ENCODE measurements around the gene HIBADH.

HIBADH gene

GRCh38 chr7:27670177-27670576 is 7.5 kb upstream of the HIBADH start:
- no peak for TF ChIP-seq ZNF565 (CRISPR knock-in tag; conservative IDR thresholded peaks at IDR 0.05; ENCODE audit: low read depth)
- TF ChIP-seq ARNTL (CRISPR knock-in tag; IDR thresholded peaks at IDR 0.05; ENCODE audit: borderline replicate concordance, low read depth), result no peak
- no peak for ATAC-seq

DNA sequence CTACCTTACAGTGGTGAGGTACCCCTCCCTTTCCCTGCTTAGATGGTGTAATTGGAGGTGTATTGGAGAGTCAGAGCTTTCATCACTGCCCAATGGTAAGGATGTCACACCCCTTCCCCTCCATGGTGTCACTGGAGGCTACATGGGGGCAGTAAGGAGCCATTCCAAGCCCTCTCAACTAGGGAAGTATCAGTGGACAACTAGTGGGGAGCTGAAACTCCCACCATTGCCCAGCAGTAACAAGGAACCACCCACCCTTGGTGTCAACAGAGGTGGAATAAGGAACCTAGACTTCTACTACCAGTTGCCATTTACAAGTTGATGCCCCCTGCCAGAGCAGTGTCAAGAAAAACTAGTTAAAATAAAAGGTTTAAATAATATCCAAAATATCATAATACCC is 2.8 kb upstream of the HIBADH start:
- no peak for ATAC-seq
- no peak for TF ChIP-seq ARNTL (CRISPR knock-in tag; IDR thresholded peaks at IDR 0.05; ENCODE audit: borderline replicate concordance, low read depth)
- TF ChIP-seq CSRNP3 (CRISPR knock-in tag; IDR thresholded peaks at IDR 0.05), result no peak
- no peak for TF ChIP-seq ZNF8 (CRISPR knock-in tag; IDR thresholded peaks at IDR 0.05)

- no peak for ATAC-seq
- TF ChIP-seq TSHZ2 (CRISPR knock-in tag; IDR thresholded peaks at IDR 0.05), result no peak
- TF ChIP-seq ZNF8 (CRISPR knock-in tag; IDR thresholded peaks at IDR 0.05), result no peak
- TF ChIP-seq CSRNP3 (CRISPR knock-in tag; IDR thresholded peaks at IDR 0.05), result no peak
- TF ChIP-seq TCF4 (CRISPR knock-in tag; IDR thresholded peaks at IDR 0.05; ENCODE audit: borderline replicate concordance), result no peak
Observed at GRCh38 chr7:27663989-27664331, 1.3 kb upstream of the HIBADH start.

DNA sequence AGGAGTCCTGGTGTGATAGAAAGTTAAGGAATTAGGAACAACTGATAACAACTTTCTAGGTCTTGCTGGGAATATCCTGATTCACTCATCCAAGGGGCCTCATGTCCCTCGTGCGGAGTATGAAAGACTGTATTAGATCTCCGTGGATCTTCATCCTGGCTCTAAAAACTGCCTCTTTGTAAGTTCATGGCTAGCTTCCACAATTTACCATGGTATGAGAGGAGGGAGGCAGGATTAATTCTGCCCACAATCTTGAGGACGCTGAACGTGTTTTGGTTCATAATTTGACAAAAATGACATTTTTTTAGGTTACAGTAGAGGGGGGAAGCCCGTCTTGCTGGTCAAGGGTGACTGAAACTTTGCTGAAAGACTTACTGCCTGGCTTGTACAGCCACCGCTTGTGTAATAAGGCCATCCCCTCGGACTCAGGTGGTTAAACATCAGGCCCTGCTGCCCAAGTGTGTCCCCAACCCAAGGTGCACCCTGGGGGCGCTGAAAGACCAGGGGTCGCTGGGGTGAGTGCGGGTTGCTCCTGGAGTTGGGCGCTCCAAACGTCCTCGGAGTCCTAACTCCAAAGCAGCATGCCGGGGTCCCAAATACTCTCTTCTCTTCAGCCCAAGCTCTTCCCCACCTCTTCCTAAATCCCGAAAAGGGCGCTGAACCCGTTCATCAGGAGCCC is 733 bp downstream of the HIBADH start:
- peak; percentile 21; the same call in 2 of the 3 replicates for ATAC-seq
- no peak for TF ChIP-seq GLIS3 (CRISPR knock-in tag; IDR thresholded peaks at IDR 0.05)
- no peak for TF ChIP-seq TCF4 (CRISPR knock-in tag; IDR thresholded peaks at IDR 0.05; ENCODE audit: borderline replicate concordance)
- no peak for TF ChIP-seq CREB5 (CRISPR knock-in tag; IDR thresholded peaks at IDR 0.05; ENCODE audit: low read depth)
- TF ChIP-seq ZNF8 (CRISPR knock-in tag; IDR thresholded peaks at IDR 0.05), result no peak
- TF ChIP-seq TOX (CRISPR knock-in tag; IDR thresholded peaks at IDR 0.05; ENCODE audit: borderline replicate concordance), result no peak

- ATAC-seq, result no peak
- TF ChIP-seq GLIS3 (CRISPR knock-in tag; IDR thresholded peaks at IDR 0.05), result no peak
Observed at GRCh38 chr7:27656724-27657123, 6.0 kb downstream of the HIBADH start.

DNA sequence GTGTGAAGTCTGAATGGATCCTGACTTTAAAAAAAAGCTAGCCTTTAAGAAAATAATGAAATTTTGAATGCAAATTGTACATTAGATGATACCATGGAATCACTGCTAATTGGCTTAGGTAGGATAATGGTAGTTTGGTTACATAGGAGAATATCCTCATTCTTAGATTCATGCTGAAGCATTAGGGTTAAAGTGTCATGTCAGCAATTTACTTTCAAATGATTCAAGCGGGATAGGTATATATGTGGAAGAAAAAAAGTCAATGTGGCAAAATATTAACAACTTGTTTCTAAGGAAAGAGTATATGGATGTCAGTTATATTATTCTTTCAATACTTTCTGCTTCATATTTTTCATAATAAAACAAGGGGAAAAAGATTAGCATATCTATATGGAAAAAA is 7.5 kb downstream of the HIBADH start:
- ATAC-seq, result no peak
- TF ChIP-seq RARB (CRISPR knock-in tag; IDR thresholded peaks at IDR 0.05) (no peak), BACH2 (CRISPR knock-in tag; IDR thresholded peaks at IDR 0.05; ENCODE audit: borderline replicate concordance) (no peak), OSR1 (CRISPR knock-in tag; IDR thresholded peaks at IDR 0.05) (no peak), CREB5 (CRISPR knock-in tag; IDR thresholded peaks at IDR 0.05; ENCODE audit: low read depth) (no peak), TSHZ2 (CRISPR knock-in tag; IDR thresholded peaks at IDR 0.05) (no peak), ESRRG (CRISPR knock-in tag; IDR thresholded peaks at IDR 0.05) (no peak), PPARA (CRISPR knock-in tag; IDR thresholded peaks at IDR 0.05; ENCODE audit: borderline replicate concordance) (no peak), CSRNP3 (CRISPR knock-in tag; IDR thresholded peaks at IDR 0.05) (no peak), PATZ1 (CRISPR knock-in tag; IDR thresholded peaks at IDR 0.05; ENCODE audit: borderline replicate concordance) (no peak)

All from SK-N-SH treated with all-trans-retinoic acid at 6 μM for 48 hours (cell line).